Stimulated activated CD4-positive, alpha-beta T cell treated with anti-CD3 and anti-CD28 coated beads, Interleukin-4, amount 100 ng/mL, for 24 hours (primary cell): ENCODE results near the gene FBXO3.

Experiments
- DNase-seq: peaks from one replicate; pipeline ENCODE4 v3.0.0-alpha.2; 2020

Gene FBXO3

GRCh38 chr11:33700063-33700501, 74.2 kb downstream of the FBXO3 start:
- DNase-seq, result no peak

- DNase-seq, result no peak
Measured at GRCh38 chr11:33699515-33700062, 74.7 kb downstream of the FBXO3 start.

GRCh38 chr11:33698921-33699320, 75.4 kb downstream of the FBXO3 start:
- no peak for DNase-seq

GRCh38 chr11:33697997-33698396, 76.3 kb downstream of the FBXO3 start:
- DNase-seq, result no peak

- no peak for DNase-seq
Measured at GRCh38 chr11:33696931-33697638, 77.2 kb downstream of the FBXO3 start.

DNA sequence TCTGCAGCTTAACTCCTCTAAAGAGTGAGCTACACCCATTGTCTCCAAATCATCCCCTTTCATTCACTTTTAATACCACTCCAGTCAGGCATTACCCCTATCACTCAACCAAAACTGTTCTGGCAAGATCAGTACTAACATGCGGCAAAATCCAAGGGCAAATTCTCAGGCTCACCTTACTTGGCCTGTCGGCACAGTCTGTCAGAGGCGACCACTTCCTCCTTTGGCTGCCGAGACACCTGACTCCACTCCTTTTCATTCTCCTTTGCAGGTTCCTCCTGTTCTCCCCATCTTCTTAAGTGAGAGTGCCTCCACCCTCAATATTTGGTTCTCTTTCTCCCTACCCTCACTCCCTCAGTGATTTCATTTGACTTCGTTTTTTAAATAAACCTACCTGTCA, 77.9 kb downstream of the FBXO3 start:
- no peak for DNase-seq

DNA sequence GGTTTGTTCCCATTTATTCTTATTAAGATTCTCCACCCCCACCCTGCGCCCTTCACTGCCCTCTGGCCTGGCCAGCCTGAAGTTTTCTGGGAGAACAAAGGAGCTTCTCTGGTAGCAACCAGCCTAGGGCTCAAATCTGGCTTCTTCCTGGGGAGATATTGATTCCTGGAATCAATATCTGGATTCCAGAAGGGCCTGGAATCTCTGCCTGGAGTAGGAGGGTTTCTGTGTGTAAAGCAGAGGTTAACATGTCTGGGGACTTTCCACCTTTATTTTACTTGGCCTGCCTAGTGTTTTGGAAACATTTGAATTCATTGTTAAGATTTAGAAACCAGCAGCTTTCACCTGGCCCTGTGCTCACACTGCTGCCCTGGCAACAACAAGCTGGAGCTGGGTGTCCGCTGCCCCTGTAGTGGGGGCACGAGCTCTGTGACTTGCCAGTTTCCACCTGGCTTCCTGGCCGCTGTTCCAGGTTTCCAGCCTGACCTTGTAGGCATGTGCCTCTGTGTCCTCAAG, 79.2 kb downstream of the FBXO3 start:
- DNase-seq, result no peak

DNA sequence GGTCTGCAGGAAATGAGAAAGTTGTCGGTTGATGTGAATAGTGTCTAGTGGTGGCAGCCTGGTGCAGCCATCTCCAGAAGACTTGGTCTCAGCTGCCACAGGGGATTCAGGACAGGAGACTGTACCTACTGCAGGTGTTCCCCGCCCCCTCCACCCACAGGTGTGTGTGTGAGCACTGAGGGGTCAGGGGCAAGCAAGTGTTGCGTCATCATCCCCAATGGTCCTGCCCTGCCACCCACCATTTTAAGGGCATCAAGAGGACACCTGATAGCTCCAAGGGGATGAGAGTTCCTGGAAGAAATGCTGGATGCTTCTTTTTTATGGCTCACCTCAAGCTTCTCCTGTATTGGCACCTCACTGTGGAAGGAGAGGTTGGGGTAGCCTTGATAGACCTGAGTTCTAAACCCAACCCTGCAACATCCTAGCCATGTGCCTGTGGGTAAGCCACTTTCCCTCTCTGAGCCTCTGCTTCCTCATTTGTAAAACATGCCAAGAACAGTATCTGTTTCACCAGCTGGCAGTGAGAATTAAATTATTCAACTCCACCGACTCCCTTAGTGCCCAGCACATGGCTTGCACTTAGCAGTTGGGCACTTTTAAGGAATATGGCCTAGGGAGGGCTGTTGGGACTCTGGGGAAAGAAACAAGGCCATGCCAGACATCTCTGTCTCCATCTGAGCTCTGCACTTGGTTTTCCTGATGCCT, 79.8 kb downstream of the FBXO3 start:
- DNase-seq, result no peak

DNA sequence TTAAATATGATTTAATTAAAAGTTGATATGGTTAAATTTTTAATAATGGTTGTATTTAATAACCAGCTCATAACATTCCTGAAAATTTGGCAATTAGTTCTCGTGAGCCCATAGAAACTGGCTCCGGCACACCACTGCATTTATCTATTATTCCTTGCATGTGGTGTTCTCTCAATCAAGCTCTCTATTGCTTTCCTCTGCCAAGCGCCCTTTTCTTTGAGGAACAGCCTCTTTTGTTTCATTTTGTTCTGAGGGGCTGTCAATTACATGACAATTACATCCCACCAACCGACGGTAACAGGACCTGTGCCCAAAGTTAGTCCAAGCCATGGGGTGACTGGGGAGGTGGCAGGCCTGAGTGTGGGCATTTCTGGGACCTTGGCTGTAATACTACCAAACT, 81.8 kb downstream of the FBXO3 start:
- no peak for DNase-seq

GRCh38 chr11:33692013-33692504, 82.3 kb downstream of the FBXO3 start:
- DNase-seq, result no peak

DNA sequence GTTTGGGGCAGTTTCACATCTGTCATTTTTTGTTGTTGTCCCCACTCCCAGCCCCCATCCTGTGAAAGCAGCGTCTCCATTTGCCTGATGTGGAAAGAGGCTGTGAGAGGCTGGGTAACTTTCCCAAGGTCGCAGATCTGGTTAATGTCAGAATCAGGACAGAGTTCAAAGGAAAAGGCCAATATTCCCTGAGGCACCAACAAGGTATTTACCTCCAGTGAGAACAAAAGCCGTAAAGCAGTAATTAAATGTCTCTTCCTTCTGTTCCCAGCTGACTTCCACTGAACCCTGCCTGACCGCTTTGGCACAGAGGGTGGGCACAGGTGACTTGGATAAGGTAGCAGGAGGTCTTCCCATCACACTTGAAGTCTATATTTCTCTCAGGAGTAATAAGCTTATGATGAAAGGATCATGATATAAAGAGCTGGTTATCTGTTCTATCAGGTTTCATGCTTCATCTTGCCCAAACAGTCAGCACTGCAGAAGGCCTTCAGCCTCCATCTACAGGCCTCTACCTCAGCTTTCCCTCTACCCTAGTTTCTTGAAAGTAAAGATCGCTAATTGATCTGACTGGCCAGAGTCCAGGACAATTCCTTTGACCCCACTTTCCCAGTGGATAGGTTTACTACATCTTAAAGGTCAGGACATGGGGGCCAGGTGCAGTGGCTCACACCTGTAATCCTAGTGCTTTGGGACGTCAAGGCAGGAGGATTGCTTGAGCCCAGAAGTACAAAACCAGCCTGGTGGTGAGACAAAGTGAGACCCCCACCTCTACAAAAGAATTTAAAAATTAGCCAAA, 83.1 kb downstream of the FBXO3 start:
- DNase-seq, result no peak
